Urothelium cell line (cell line): Measurements from ENCODE around the gene GLRX2.
A peak's percentile ranks its signal among the peaks of the same experiment; 100 is the strongest.
"Not testable (repeated sequence)": the region's sequence is repeated elsewhere in the genome, so short reads cannot be mapped to it uniquely, and the experiment has no call there.

Experiments
- DNase-seq: peaks from one replicate; pipeline ENCODE4 v3.0.0; 2011; ENCODE audit warnings: low spot score, mixed read lengths
- FAIRE-seq: peaks from 2 replicates; lab custom pipeline; 2011; peaks lifted over from hg19 to GRCh38; lab: Jason Lieb, UNC

Gene GLRX2

GRCh38 chr1:193066606-193067005 lies 38.6 kb downstream of the GLRX2 start:
- DNase-seq (no peak), FAIRE-seq (no peak)

GRCh38 chr1:193065954-193066353 lies 39.3 kb downstream of the GLRX2 start:
- FAIRE-seq (no peak), DNase-seq (no peak)

- FAIRE-seq (no peak), DNase-seq (no peak)
Observed at GRCh38 chr1:193062698-193063463, 42.3 kb downstream of the GLRX2 start.

- DNase-seq: no peak
- FAIRE-seq: no peak
Observed at GRCh38 chr1:193060938-193061337, 44.3 kb downstream of the GLRX2 start.

GRCh38 chr1:193060406-193060805 lies 44.8 kb downstream of the GLRX2 start:
- DNase-seq (no peak), FAIRE-seq (no peak)

- DNase-seq (no peak), FAIRE-seq (no peak)
Observed at GRCh38 chr1:193060115-193060403, 45.2 kb downstream of the GLRX2 start.

GRCh38 chr1:193059282-193060114 lies 45.7 kb downstream of the GLRX2 start, which contains the start of the genes RO60 and UCHL5:
RO60 (plus strand) TSS chr1:193059612; CDS start chr1:193069055, 9,443 bp downstream.
UCHL5 (minus strand) TSS chr1:193059360; CDS start chr1:193059260, 100 bp downstream.
- FAIRE-seq: no peak
- peak; percentile 75 for DNase-seq

- DNase-seq: peak; percentile 0
Observed at GRCh38 chr1:193058529-193059281, 46.5 kb downstream of the GLRX2 start.

GRCh38 chr1:193054169-193054675 lies 51.0 kb downstream of the GLRX2 start:
- no peak for DNase-seq
- no peak for FAIRE-seq

More at GRCh38 chr1:193058529-193059281, 46.5 kb downstream of the GLRX2 start:
- FAIRE-seq: no peak

- DNase-seq, FAIRE-seq: not testable (repeated sequence)
Observed at GRCh38 chr1:193048913-193049312, 56.3 kb downstream of the GLRX2 start.
